HL-60 (cell line): Measurements from ENCODE around the gene PDK1.

Experiments used
- DNase-seq, 2 experiments: peaks; one replicate each; pipeline ENCODE4 v3.0.0-alpha.2; 2010 to 2020; ENCODE audit warnings: low read depth in 1 of 2, low spot score in 1 of 2
- H3K27ac ChIP-seq: fragments of 250-450 bp; sonication (Bioruptor Pico); replicated peaks from 2 replicates; pipeline ENCODE4 v1.5.1; 2020; ENCODE audit warnings: mild to moderate bottlenecking, moderate library complexity
- H3K27me3 ChIP-seq: fragments of 250-450 bp; sonication (Bioruptor Pico); 2 replicates; pipeline ENCODE4 v1.5.1; 2021; ENCODE audit warnings: mild to moderate bottlenecking, moderate library complexity; ENCODE audit not compliant: insufficient read depth, poor library complexity, severe bottlenecking
- H3K4me3 ChIP-seq: replicated peaks from 2 replicates; pipeline ENCODE4 v1.5.1; 2011; ENCODE audit warnings: mild to moderate bottlenecking, control low read depth, low read length; ENCODE audit not compliant: insufficient read depth
- CTCF ChIP-seq: IDR thresholded peaks from one replicate; pipeline ENCODE4 v1.5.1; 2011; ENCODE audit warnings: low read length, control low read depth, inconsistent platforms; ENCODE audit not compliant: insufficient read depth
- GABPA ChIP-seq: IDR thresholded peaks from 2 replicates; pipeline ENCODE4 v1.6.1; 2012; ENCODE audit warnings: low read depth
- POLR2AphosphoS5 ChIP-seq: IDR thresholded peaks from 2 replicates; pipeline ENCODE4 v1.6.1; 2012; ENCODE audit warnings: low read depth
- REST ChIP-seq: IDR thresholded peaks from 2 replicates; pipeline ENCODE4 v1.6.1; 2012; ENCODE audit warnings: low read depth; ENCODE audit not compliant: insufficient replicate concordance
- SPI1 ChIP-seq: IDR thresholded peaks from 2 replicates; pipeline ENCODE4 v1.6.1; 2012; ENCODE audit warnings: low read depth, mild to moderate bottlenecking, borderline replicate concordance

Gene PDK1

DNA sequence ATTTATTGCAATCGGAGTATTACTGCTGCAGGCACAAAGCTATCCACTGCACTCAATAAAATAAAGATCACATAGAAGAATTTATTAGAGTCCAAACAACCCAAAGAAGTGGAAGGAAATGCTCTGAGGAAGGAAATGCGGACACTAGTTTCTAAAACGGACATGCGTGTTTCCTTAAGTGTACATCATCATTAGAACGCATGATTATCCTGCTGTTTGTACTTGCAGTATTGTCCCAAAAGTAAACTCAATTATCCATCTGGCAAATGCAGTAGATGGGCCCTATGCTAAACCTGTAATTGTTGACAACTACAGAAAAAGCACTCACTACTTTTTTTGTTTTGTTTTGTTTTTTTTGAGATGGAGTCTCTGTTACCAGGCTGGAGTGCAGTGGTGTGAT is 53.6 kb downstream of the PDK1 start:
- H3K4me3 ChIP-seq, result no peak overlapping the region
- DNase-seq, result no peak
- TF ChIP-seq CTCF (no peak), POLR2AphosphoS5 (no peak), SPI1 (no peak), GABPA (no peak), REST (no peak)
- H3K27me3 ChIP-seq, result no peaks in the 10 kb centered on the region
- no peak overlapping the region for H3K27ac ChIP-seq

DNA sequence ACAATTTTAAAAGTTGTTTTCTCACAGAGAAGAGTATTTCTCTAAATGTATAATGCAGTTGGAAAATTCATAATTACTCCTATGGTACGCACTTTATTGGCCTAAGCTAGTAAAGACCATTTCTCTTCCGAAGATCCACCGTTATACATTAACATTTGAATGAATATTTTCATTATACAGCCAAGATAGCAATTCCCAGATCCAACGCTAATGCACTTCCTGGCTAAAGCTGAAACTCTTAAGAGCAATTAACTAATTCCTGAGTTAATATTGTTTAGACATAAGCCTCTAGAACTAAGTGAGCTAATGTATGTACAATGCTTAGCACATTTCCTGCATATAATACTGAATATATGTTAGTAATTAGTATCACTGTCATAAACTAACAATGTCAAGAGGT is 56.2 kb downstream of the PDK1 start:
- no peak overlapping the region for H3K4me3 ChIP-seq
- no peak for DNase-seq
- no peaks in the 10 kb centered on the region for H3K27me3 ChIP-seq
- no peak overlapping the region for H3K27ac ChIP-seq
- no peak for TF ChIP-seq POLR2AphosphoS5
- TF ChIP-seq GABPA, result no peak
- TF ChIP-seq SPI1, result no peak
- TF ChIP-seq REST, result no peak

- DNase-seq, result no peak
- Histone ChIP-seq H3K27ac (no peak overlapping the region), H3K4me3 (no peak overlapping the region), H3K27me3 (no peaks in the 10 kb centered on the region)
- TF ChIP-seq REST (no peak), POLR2AphosphoS5 (no peak)
Observed at GRCh38 chr2:172613040-172613439, 57.1 kb downstream of the PDK1 start.

DNA sequence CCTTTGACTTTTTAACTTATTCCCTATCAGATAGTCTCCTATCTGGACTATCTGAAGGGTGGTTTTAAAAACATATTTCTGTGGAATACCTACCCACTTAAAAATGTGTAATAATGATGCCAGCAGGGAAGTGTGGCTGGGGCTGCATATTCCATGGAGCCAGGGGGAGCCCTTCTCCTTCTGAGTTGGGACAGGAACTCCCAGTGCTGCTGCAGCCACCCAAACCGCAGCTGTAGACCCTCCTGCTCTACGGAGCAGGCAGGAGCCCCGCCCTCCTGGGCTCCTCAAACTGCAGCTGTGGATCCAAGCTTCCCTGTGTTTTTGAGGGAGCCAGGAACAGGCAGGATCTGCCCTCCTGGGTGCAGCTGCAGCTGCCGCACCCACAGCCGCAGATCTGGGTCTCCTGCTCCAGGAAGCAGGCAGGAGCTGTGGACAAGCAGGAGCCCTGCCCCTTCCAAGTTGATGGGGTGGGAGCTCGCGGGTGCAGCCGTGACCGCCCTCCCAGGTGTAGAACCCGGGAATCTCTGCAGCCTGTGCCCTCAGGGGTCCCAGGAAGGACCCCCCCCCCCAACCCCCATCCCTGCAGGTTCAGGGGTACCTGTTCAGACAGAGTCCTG is 57.8 kb downstream of the PDK1 start:
- no peak overlapping the region for H3K4me3 ChIP-seq
- TF ChIP-seq GABPA (no peak), SPI1 (no peak), POLR2AphosphoS5 (no peak), REST (no peak), CTCF (no peak)

More for the DNA sequence above, 57.8 kb downstream of the PDK1 start:
- Histone ChIP-seq H3K27ac (no peak overlapping the region), H3K27me3 (no peaks in the 10 kb centered on the region)
- DNase-seq, result no peak
